Bronchial epithelial cell (primary cell): Measurements from ENCODE around the gene GH1. TPM values are rescaled to one million over a fixed set of nuclear protein-coding genes. Genes with fewer than 3 reads are reported as not detected.
"Not testable (repeated sequence)": the region's sequence is repeated elsewhere in the genome, so short reads cannot be mapped to it uniquely, and the experiment has no call there.

Experiments used
- DNase-seq: peaks from one replicate; pipeline ENCODE4 v3.0.0-alpha.2; 2010; ENCODE audit warnings: low read depth
- FAIRE-seq: peaks from 2 replicates; lab custom pipeline; 2011; peaks lifted over from hg19 to GRCh38; lab: Jason Lieb, UNC
- H3K27me3 ChIP-seq: 2 replicates; pipeline ENCODE4 v1.5.1; 2011; ENCODE audit warnings: low read length; ENCODE audit not compliant: control insufficient read depth, insufficient read depth
- H3K36me3 ChIP-seq: 2 replicates; pipeline ENCODE4 v1.5.1; 2011; ENCODE audit warnings: low read length; ENCODE audit not compliant: control insufficient read depth, insufficient read depth
- H3K4me3 ChIP-seq: 2 replicates; pipeline ENCODE4 v1.5.1; 2011; ENCODE audit warnings: mild to moderate bottlenecking, low read depth, low read length, control low read depth
- CTCF ChIP-seq: IDR thresholded peaks from 2 replicates; pipeline ENCODE4 v1.5.1; 2011; ENCODE audit warnings: mild to moderate bottlenecking, moderate library complexity, low read length, control low read depth, inconsistent platforms; ENCODE audit not compliant: insufficient read depth, severe bottlenecking
- total RNA-seq: library from RNA; depleted of rRNA; stranded (reverse); fragments of >200 nt; gene quantifications from 2 replicates; pipeline ENCODE4 v1.2.1, GENCODE V29; 2014

Gene GH1
- total RNA-seq, 1 donor from 2014 or later = not detected

- H3K27me3 ChIP-seq, H3K4me3 ChIP-seq, FAIRE-seq, H3K36me3 ChIP-seq: not testable (repeated sequence)
- peak; percentile 37 for TF ChIP-seq CTCF
- DNase-seq = peak; percentile 19
Measured at GRCh38 chr17:63889026-63889848, 29.4 kb downstream of the GH1 start.

GRCh38 chr17:63885119-63885518 lies 33.5 kb downstream of the GH1 start:
- not testable (repeated sequence) for H3K27me3 ChIP-seq, DNase-seq, FAIRE-seq, H3K4me3 ChIP-seq, H3K36me3 ChIP-seq

- not testable (repeated sequence) for DNase-seq, H3K4me3 ChIP-seq, H3K27me3 ChIP-seq, FAIRE-seq, H3K36me3 ChIP-seq
Measured at GRCh38 chr17:63882626-63883126, 36.0 kb downstream of the GH1 start.

GRCh38 chr17:63881935-63882601 lies 36.6 kb downstream of the GH1 start, which contains the start of gene GH2:
GH2 (minus strand) TSS chr17:63881944; CDS start chr17:63881801, 143 bp downstream.
- no peaks in the 10 kb centered on the region for H3K27me3 ChIP-seq
- FAIRE-seq (no peak), DNase-seq (peak; percentile 57)
- H3K4me3 ChIP-seq = no peak within 1 kb of the TSS
- TF ChIP-seq CTCF = peak; percentile 75
- no peaks in the 10 kb centered on the region for H3K36me3 ChIP-seq

GRCh38 chr17:63881337-63881736 lies 37.3 kb downstream of the GH1 start:
- H3K27me3 ChIP-seq, H3K36me3 ChIP-seq, FAIRE-seq, DNase-seq, H3K4me3 ChIP-seq: not testable (repeated sequence)

- no peak for DNase-seq
- no peak for FAIRE-seq
- H3K4me3 ChIP-seq = no peak overlapping the region
- TF ChIP-seq CTCF = no peak
- H3K27me3 ChIP-seq = no peaks in the 10 kb centered on the region
- H3K36me3 ChIP-seq = no peaks in the 10 kb centered on the region
Measured at GRCh38 chr17:63880706-63881105, 37.9 kb downstream of the GH1 start.

GRCh38 chr17:63878413-63878812 lies 40.2 kb downstream of the GH1 start:
- not testable (repeated sequence) for DNase-seq, FAIRE-seq, H3K4me3 ChIP-seq, H3K36me3 ChIP-seq, H3K27me3 ChIP-seq

- not testable (repeated sequence) for H3K36me3 ChIP-seq, H3K4me3 ChIP-seq, FAIRE-seq, H3K27me3 ChIP-seq, DNase-seq
Measured at GRCh38 chr17:63874693-63875092, 43.9 kb downstream of the GH1 start.

- not testable (repeated sequence) for DNase-seq, H3K4me3 ChIP-seq, H3K36me3 ChIP-seq, FAIRE-seq, H3K27me3 ChIP-seq
Measured at GRCh38 chr17:63874061-63874626, 44.5 kb downstream of the GH1 start.

GRCh38 chr17:63873577-63873976 lies 45.1 kb downstream of the GH1 start, which contains the start of gene CSH2:
CSH2 (minus strand) TSS chr17:63873677; CDS start chr17:63873614, 63 bp downstream.
- not testable (repeated sequence) for DNase-seq, H3K4me3 ChIP-seq, H3K36me3 ChIP-seq, FAIRE-seq, H3K27me3 ChIP-seq
